GM12873 (cell line): ENCODE data around the gene HSD3B1.

ENCODE experiments used
- TF ChIP-seq, protein P1 (sequence below): IDR thresholded peaks from 2 replicates; pipeline ENCODE4 v1.5.1; 2012; ENCODE audit warnings: low read depth, mild to moderate bottlenecking, moderate library complexity, low read length, control low read depth; ENCODE audit not compliant: insufficient read depth; ENCODE audit errors: missing control alignments

The HSD3B1 gene

GRCh38 chr1:119554183-119554582 is 47.2 kb downstream of the HSD3B1 start:
- TF ChIP-seq, protein P1, sequence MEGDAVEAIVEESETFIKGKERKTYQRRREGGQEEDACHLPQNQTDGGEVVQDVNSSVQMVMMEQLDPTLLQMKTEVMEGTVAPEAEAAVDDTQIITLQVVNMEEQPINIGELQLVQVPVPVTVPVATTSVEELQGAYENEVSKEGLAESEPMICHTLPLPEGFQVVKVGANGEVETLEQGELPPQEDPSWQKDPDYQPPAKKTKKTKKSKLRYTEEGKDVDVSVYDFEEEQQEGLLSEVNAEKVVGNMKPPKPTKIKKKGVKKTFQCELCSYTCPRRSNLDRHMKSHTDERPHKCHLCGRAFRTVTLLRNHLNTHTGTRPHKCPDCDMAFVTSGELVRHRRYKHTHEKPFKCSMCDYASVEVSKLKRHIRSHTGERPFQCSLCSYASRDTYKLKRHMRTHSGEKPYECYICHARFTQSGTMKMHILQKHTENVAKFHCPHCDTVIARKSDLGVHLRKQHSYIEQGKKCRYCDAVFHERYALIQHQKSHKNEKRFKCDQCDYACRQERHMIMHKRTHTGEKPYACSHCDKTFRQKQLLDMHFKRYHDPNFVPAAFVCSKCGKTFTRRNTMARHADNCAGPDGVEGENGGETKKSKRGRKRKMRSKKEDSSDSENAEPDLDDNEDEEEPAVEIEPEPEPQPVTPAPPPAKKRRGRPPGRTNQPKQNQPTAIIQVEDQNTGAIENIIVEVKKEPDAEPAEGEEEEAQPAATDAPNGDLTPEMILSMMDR: no peak

GRCh38 chr1:119556423-119556822 is 49.4 kb downstream of the HSD3B1 start:
- TF ChIP-seq, protein P1: no peak

DNA sequence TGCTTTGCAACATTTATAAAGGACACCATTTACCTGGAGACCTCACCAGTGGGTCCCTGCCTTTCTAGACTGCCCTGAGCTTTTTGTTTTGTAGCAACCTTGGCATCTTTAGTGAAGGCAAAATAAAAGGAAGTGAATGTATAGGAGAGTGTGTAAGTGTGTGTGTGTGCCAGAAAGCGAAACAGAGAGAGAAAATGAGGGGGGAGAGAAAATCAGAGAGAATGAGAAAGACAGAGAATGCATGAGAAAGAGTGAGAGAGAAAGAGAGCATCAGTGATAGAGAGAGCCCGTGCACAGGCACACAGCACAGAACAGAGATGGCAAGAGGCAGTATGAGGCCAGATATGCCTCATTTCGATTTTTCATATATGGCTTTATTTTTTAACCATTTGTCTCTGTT is 57.5 kb downstream of the HSD3B1 start:
- TF ChIP-seq, protein P1: no peak
